K562 (cell line): ENCODE results near the gene FARSB. TPM values are rescaled to one million over a fixed set of nuclear protein-coding genes. Genes with fewer than 3 reads are reported as not detected.

Experiments used
- ATAC-seq: fragments of 200-7000 bp; cut with Tn5 transposase; 3 replicates; pipeline ENCODE4 v1.9.1; 2020; ENCODE audit warnings: moderate library complexity
- BruUV-seq: library from RNA; stranded (reverse); fragments of 400-500 nt; replicated peaks from 2 replicates; lab custom pipeline; 2021; lab: Mats Ljungman, UMichigan
- CTCF ChIA-PET: fragments of 300-600 bp; formaldehyde crosslinking; extraction: SDS; loops from one replicate; lab custom pipeline; 2021; ENCODE audit warnings: low intra/inter-chr PET ratio; lab: Yijun Ruan, JAX
- POLR2A ChIA-PET: fragments of 300-600, 350-650 bp; sonication (Branson Sonifier 250); formaldehyde crosslinking; extraction: SDS; loops from one replicate; lab custom pipeline; 2021; ENCODE audit warnings: antibody characterized with exemption, inconsistent platforms; lab: Yijun Ruan, JAX
- DNase-seq, 4 experiments: peaks; one replicate each; pipeline versions ENCODE4 v3.0.0 to v3.0.0-alpha.2; 2011 to 2018; ENCODE audit warnings: low spot score in 3 of 4, mixed read lengths in 3 of 4; ENCODE audit errors: extremely low read depth in 1 of 4
- FAIRE-seq: peaks from 2 replicates; lab custom pipeline; 2011; peaks lifted over from hg19 to GRCh38; lab: Jason Lieb, UNC
- H2AFZ ChIP-seq: 2 replicates; pipeline ENCODE4 v1.6.0; 2011; ENCODE audit warnings: low read depth, low read length, control low read depth, inconsistent platforms
- H3K27ac ChIP-seq: fragments of 200-600 bp; 3 replicates; pipeline ENCODE4 v1.8.0; 2011; ENCODE audit warnings: low read depth, mild to moderate bottlenecking, control low read depth, inconsistent platforms, low read length, moderate library complexity, mixed read lengths; ENCODE audit errors: extremely low read depth
- H3K27me3 ChIP-seq, 2 experiments: fragments of 300-600 bp in 1 of 2; 2 replicates in 1 of 2; 3 replicates in 1 of 2; pipeline versions ENCODE4 v1.6.0 to v1.8.0; 2011; ENCODE audit warnings: inconsistent platforms in 2 of 2, low read length in 2 of 2, mild to moderate bottlenecking in 1 of 2, mixed read lengths in 1 of 2, moderate library complexity in 1 of 2; ENCODE audit not compliant: control insufficient read depth in 2 of 2, insufficient read depth in 2 of 2
- H3K36me3 ChIP-seq: fragments of 300-600 bp; 3 replicates; pipeline ENCODE4 v1.8.0; 2011; ENCODE audit warnings: mild to moderate bottlenecking, low read length, inconsistent platforms; ENCODE audit not compliant: control insufficient read depth, insufficient read depth
- H3K4me1 ChIP-seq, 2 experiments: fragments of 200-600 bp in 1 of 2; replicated peaks in 1 of 2; 2 replicates in 1 of 2; 3 replicates in 1 of 2; pipeline versions ENCODE4 v1.5.1 to v1.8.0; 2011; ENCODE audit warnings: inconsistent platforms in 2 of 2, low read length in 2 of 2, mild to moderate bottlenecking in 1 of 2, mixed read lengths in 1 of 2, moderate library complexity in 1 of 2; ENCODE audit not compliant: control insufficient read depth in 2 of 2, insufficient read depth in 2 of 2
- H3K4me2 ChIP-seq: 2 replicates; pipeline ENCODE4 v1.6.1; 2011; ENCODE audit warnings: low read length, control low read depth, inconsistent platforms, mixed read lengths; ENCODE audit not compliant: insufficient read depth
- H3K4me3 ChIP-seq: fragments of 200-600 bp; sonication (generic), shearing (Covaris generic); 2 replicates; pipeline ENCODE4 v1.5.1; 2016; ENCODE audit warnings: control low read depth, inconsistent platforms
- H3K79me2 ChIP-seq: fragments of 200-600 bp; 3 replicates; pipeline ENCODE4 v1.8.0; 2011; ENCODE audit warnings: low read length, inconsistent platforms; ENCODE audit not compliant: control insufficient read depth, insufficient read depth
- H3K9ac ChIP-seq, 2 experiments: 2 replicates each; pipeline versions ENCODE4 v1.6.0 to v1.6.1; 2011; ENCODE audit warnings: low read depth in 2 of 2, low read length in 2 of 2, control low read depth in 1 of 2, inconsistent platforms in 1 of 2, mild to moderate bottlenecking in 1 of 2, mixed read lengths in 1 of 2; ENCODE audit not compliant: insufficient read depth in 1 of 2
- H3K9me1 ChIP-seq: one replicate; pipeline ENCODE4 v1.6.0; 2011; ENCODE audit warnings: inconsistent platforms, mild to moderate bottlenecking, low read length, moderate library complexity; ENCODE audit not compliant: control insufficient read depth, insufficient read depth
- H3K9me3 ChIP-seq: replicated peaks from 2 replicates; pipeline ENCODE4 v1.5.1; 2011; ENCODE audit warnings: low read depth, low read length, inconsistent platforms; ENCODE audit not compliant: control insufficient read depth, insufficient read depth
- H4K20me1 ChIP-seq: replicated peaks from 2 replicates; pipeline ENCODE4 v1.6.1; 2011; ENCODE audit warnings: low read length, inconsistent platforms, mixed read lengths; ENCODE audit not compliant: control insufficient read depth, insufficient read depth
- CAMTA2 ChIP-seq: fragments of 250-450 bp; sonication (Bioruptor Pico); conservative IDR thresholded peaks from 2 replicates; pipeline ENCODE4 v1.5.1; 2022
- MED1 ChIP-seq: sonication (generic); formaldehyde crosslinking; IDR thresholded peaks from 2 replicates; pipeline ENCODE4 v1.8.1; 2023; ENCODE audit warnings: missing genetic modification reagents, borderline replicate concordance
- POLR2H ChIP-seq: IDR thresholded peaks from 2 replicates; pipeline ENCODE4 v1.6.1; 2016; ENCODE audit warnings: missing genetic modification characterization, low read depth, mild to moderate bottlenecking, control low read depth, missing compliant biosample characterization, moderate library complexity
- PRDM10 ChIP-seq: fragments of 450-650 bp; IDR thresholded peaks from 2 replicates; pipeline ENCODE4 v1.6.1; 2018; ENCODE audit not compliant: partially characterized antibody
- PURB ChIP-seq: sonication (generic); formaldehyde crosslinking; IDR thresholded peaks from 2 replicates; pipeline ENCODE4 v1.9.0; 2021; ENCODE audit warnings: low read depth, mild to moderate bottlenecking, missing genetic modification reagents
- SIRT6 ChIP-seq: IDR thresholded peaks from one replicate; pipeline ENCODE4 v1.6.1; 2012; ENCODE audit warnings: low read depth, mild to moderate bottlenecking, control low read depth, inconsistent platforms, low read length, moderate library complexity
- SREBF1 ChIP-seq: fragments of 150-350 bp; IDR thresholded peaks from 2 replicates; pipeline ENCODE4 v1.6.1; 2014; ENCODE audit warnings: antibody characterized with exemption, low read depth, low read length, borderline replicate concordance
- STAT5A ChIP-seq: IDR thresholded peaks from 2 replicates; pipeline ENCODE4 v1.6.1; 2012; ENCODE audit warnings: low read length, inconsistent platforms, borderline replicate concordance
- TAF9B ChIP-seq: fragments of 450-650 bp; IDR thresholded peaks from 2 replicates; pipeline ENCODE4 v1.6.1; 2018; ENCODE audit warnings: mild to moderate bottlenecking; ENCODE audit not compliant: partially characterized antibody
- ZNF212 ChIP-seq: fragments of 450-650 bp; formaldehyde crosslinking; IDR thresholded peaks from 2 replicates; pipeline ENCODE4 v1.4.0; 2020; ENCODE audit warnings: mild to moderate bottlenecking
- ZNF263 ChIP-seq: sonication (generic); formaldehyde crosslinking; IDR thresholded peaks from 2 replicates; pipeline ENCODE4 v1.8.0; 2022; ENCODE audit warnings: mild to moderate bottlenecking, missing genetic modification reagents, borderline replicate concordance
- ZNF316 ChIP-seq: fragments of 450-650 bp; IDR thresholded peaks from 2 replicates; pipeline ENCODE4 v1.6.1; 2016
- WGBS: fragments of 100-300 bp; shearing (Covaris generic); methylation state at CpG from one replicate; pipeline ENCODE4 v1.1.6; 2016; ENCODE audit warnings: low coverage, mixed read lengths; ENCODE audit not compliant: insufficient coverage; ENCODE audit errors: missing lambda C conversion rate; 5-methylcytosine and 5-hydroxymethylcytosine counted together
- in situ Hi-C: fragments of 300-500 bp; cut with MboI; formaldehyde crosslinking; loops from 4 replicates; pipeline ENCODE4 v1.15.0; 2018; ENCODE audit warnings: inconsistent platforms, mixed read lengths
- intact Hi-C: fragments of 100-400 bp; cut with micrococcal nuclease; formaldehyde crosslinking; loops from 2 replicates; pipeline ENCODE4 v1.14.2; 2022
- polyA plus RNA-seq, 8 experiments: library from polyadenylated mRNA; depleted of rRNA in 4 of 8; stranded (reverse) in 5 of 8; unstranded in 3 of 8; fragments of >200 nt; fragmentation: Nextera tagmentation in 2 of 8; fragmentation: Illumina TruSeq in 1 of 8; extraction: Ambion mirVana in 2 of 8; extraction: Trizol in 1 of 8; gene quantifications; 2 replicates each; pipeline versions ENCODE4 v1.2.1 to v1.2.3, GENCODE V29; 2011 to 2014; ENCODE audit warnings: inconsistent platforms in 1 of 8, missing spikeins in 1 of 8
- total RNA-seq, 7 experiments: library from RNA; depleted of rRNA in 6 of 7; stranded (reverse); fragments of >200 nt in 6 of 7; fragmentation: Illumina TruSeq in 2 of 7; extraction: Trizol in 2 of 7; gene quantifications; 2 replicates each; pipeline versions ENCODE4 v1.2.1 to v1.2.3, GENCODE V29; 2011 to 2021; ENCODE audit warnings: low replicate concordance in 1 of 7
- TF ChIP-seq, protein P1 (sequence below): fragments of 250-450 bp; sonication (Bioruptor Pico); IDR thresholded peaks from 2 replicates; pipeline ENCODE4 v1.5.0; 2022; ENCODE audit warnings: mild to moderate bottlenecking
- TF ChIP-seq, protein P2 (sequence below): fragments of 250-450 bp; sonication (Bioruptor Pico); IDR thresholded peaks from 2 replicates; pipeline ENCODE4 v1.4.0; 2020; ENCODE audit warnings: mild to moderate bottlenecking, moderate library complexity
- TF ChIP-seq, protein P3 (sequence below): fragments of 250-450 bp; sonication (Bioruptor Pico); IDR thresholded peaks from 2 replicates; pipeline ENCODE4 v1.8.0; 2021; ENCODE audit warnings: borderline replicate concordance, mild to moderate bottlenecking, moderate library complexity; ENCODE audit not compliant: poor library complexity, severe bottlenecking

Gene FARSB
- total and polyA plus RNA-seq, 9 of the 15 experiments (the other 6 are each of a cell fraction or from before 2014, with no cell fraction given): 26.6 to 171 (median 55.7) TPM

DNA sequence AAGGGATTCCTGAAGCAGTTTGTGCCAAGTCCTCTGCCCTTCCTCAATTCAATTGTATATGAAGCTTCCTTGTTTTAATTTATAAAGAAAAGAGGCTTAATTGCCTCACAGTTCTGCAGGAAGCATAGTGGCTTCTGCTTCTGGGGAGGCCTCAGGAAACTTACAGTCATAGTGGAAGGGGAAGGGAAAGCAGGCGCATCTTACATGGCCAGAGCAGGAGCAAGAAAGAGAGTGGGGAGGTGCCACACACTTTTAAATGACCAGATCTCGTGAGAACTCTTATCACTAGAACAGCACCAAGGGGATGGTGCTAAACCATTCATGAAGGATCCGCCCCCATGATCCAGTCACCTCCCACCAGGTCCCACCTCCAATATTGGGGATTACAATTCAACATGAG, 117.4 kb downstream of the FARSB start:
- Histone ChIP-seq H3K9me1 (no peaks in the 10 kb centered on the region), H3K4me2 (no peak overlapping the region), H3K9me3 (no peaks in the 10 kb centered on the region), H4K20me1 (no peaks in the 10 kb centered on the region), H3K4me3 (no peak overlapping the region), H3K36me3 (no peaks in the 10 kb centered on the region), H3K79me2 (no peaks in the 10 kb centered on the region), H3K9ac (no peak overlapping the region), H3K27ac (no peak overlapping the region), H3K27me3 (no peaks in the 10 kb centered on the region; a peak in 1 of 5 replicates), H3K4me1 (no peaks in the 10 kb centered on the region), H2AFZ (no peak overlapping the region)
- in situ Hi-C loops: no loop called here
- DNase-seq: no peak
- BruUV-seq: no TSS peak
- ATAC-seq: no peak
- 4% methylated on average over 3 of the region's 3 CpGs for WGBS
- ChIA-PET POLR2A (no interaction called here), CTCF (no interaction called here)
- FAIRE-seq: no peak
- intact Hi-C loops: no loop called here
- TF ChIP-seq, protein P1, sequence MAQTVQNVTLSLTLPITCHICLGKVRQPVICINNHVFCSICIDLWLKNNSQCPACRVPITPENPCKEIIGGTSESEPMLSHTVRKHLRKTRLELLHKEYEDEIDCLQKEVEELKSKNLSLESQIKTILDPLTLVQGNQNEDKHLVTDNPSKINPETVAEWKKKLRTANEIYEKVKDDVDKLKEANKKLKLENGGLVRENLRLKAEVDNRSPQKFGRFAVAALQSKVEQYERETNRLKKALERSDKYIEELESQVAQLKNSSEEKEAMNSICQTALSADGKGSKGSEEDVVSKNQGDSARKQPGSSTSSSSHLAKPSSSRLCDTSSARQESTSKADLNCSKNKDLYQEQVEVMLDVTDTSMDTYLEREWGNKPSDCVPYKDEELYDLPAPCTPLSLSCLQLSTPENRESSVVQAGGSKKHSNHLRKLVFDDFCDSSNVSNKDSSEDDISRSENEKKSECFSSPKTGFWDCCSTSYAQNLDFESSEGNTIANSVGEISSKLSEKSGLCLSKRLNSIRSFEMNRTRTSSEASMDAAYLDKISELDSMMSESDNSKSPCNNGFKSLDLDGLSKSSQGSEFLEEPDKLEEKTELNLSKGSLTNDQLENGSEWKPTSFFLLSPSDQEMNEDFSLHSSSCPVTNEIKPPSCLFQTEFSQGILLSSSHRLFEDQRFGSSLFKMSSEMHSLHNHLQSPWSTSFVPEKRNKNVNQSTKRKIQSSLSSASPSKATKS (CRISPR knock-in tag): no peak
- TF ChIP-seq SIRT6 (no peak), ZNF316 (no peak), TAF9B (no peak), PRDM10 (no peak), MED1 (CRISPR knock-in tag) (no peak), SREBF1 (no peak), CAMTA2 (CRISPR knock-in tag) (no peak), STAT5A (no peak), ZNF212 (CRISPR knock-in tag) (no peak), ZNF263 (CRISPR knock-in tag) (no peak), PURB (CRISPR knock-in tag) (no peak), POLR2H (tag) (no peak)
- TF ChIP-seq, protein P2, sequence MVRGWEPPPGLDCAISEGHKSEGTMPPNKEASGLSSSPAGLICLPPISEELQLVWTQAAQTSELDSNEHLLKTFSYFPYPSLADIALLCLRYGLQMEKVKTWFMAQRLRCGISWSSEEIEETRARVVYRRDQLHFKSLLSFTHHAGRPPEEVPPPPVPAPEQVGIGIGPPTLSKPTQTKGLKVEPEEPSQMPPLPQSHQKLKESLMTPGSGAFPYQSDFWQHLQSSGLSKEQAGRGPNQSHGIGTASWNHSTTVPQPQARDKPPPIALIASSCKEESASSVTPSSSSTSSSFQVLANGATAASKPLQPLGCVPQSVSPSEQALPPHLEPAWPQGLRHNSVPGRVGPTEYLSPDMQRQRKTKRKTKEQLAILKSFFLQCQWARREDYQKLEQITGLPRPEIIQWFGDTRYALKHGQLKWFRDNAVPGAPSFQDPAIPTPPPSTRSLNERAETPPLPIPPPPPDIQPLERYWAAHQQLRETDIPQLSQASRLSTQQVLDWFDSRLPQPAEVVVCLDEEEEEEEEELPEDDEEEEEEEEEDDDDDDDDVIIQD (CRISPR knock-in tag): no peak
- TF ChIP-seq, protein P3, sequence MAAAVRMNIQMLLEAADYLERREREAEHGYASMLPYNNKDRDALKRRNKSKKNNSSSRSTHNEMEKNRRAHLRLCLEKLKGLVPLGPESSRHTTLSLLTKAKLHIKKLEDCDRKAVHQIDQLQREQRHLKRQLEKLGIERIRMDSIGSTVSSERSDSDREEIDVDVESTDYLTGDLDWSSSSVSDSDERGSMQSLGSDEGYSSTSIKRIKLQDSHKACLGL (CRISPR knock-in tag): no peak
